ENCODE results near the gene AGPAT4.

GRCh38 chr6:161290751-161291150 lies 16.9 kb upstream of the AGPAT4 start:
- TF ChIP-seq, protein P1, sequence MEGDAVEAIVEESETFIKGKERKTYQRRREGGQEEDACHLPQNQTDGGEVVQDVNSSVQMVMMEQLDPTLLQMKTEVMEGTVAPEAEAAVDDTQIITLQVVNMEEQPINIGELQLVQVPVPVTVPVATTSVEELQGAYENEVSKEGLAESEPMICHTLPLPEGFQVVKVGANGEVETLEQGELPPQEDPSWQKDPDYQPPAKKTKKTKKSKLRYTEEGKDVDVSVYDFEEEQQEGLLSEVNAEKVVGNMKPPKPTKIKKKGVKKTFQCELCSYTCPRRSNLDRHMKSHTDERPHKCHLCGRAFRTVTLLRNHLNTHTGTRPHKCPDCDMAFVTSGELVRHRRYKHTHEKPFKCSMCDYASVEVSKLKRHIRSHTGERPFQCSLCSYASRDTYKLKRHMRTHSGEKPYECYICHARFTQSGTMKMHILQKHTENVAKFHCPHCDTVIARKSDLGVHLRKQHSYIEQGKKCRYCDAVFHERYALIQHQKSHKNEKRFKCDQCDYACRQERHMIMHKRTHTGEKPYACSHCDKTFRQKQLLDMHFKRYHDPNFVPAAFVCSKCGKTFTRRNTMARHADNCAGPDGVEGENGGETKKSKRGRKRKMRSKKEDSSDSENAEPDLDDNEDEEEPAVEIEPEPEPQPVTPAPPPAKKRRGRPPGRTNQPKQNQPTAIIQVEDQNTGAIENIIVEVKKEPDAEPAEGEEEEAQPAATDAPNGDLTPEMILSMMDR (conservative IDR thresholded peaks at IDR 0.05; ENCODE audit: low read depth, low read length), result no peak
- no peak for TF ChIP-seq EZH2 (IDR thresholded peaks at IDR 0.05; ENCODE audit: borderline replicate concordance, low read depth, low read length, poor library complexity, severe bottlenecking)

Measured in A673 (cell line).